HEK293T (cell line): ENCODE measurements around the gene AGBL4.

ENCODE experiments used
- PKNOX1 ChIP-seq: fragments of 450-650 bp; IDR thresholded peaks from 2 replicates; pipeline ENCODE4 v1.6.1; 2016
- TARDBP ChIP-seq: fragments of 450-650 bp; IDR thresholded peaks from 2 replicates; pipeline ENCODE4 v1.6.1; 2016

- TF ChIP-seq PKNOX1 (no peak), TARDBP (no peak)
Measured at GRCh38 chr1:49358036-49358435, 665.7 kb downstream of the AGBL4 start.
